GM12892 (cell line): Measurements from ENCODE around the gene TEF. TPM values are rescaled to one million over a fixed set of nuclear protein-coding genes. Genes with fewer than 3 reads are reported as not detected.
A peak's percentile ranks its signal among the peaks of the same experiment; 100 is the strongest.

Source experiments
- DNase-seq: peaks from one replicate; pipeline ENCODE4 v3.0.0; 2011; ENCODE audit not compliant: insufficient read length
- FAIRE-seq: peaks from 2 replicates; lab custom pipeline; 2011; peaks lifted over from hg19 to GRCh38; lab: Jason Lieb, UNC
- POLR2A ChIP-seq: IDR thresholded peaks from 2 replicates; pipeline ENCODE4 v1.6.1; 2011; ENCODE audit warnings: low read depth, low read length, control low read depth
- POLR2AphosphoS5 ChIP-seq: IDR thresholded peaks from 2 replicates; pipeline ENCODE4 v1.6.1; 2011; ENCODE audit warnings: low read depth, low read length, control low read depth
- TAF1 ChIP-seq: IDR thresholded peaks from 2 replicates; pipeline ENCODE4 v1.6.1; 2011; ENCODE audit warnings: low read depth, mild to moderate bottlenecking, control low read depth, low read length, borderline replicate concordance
- polyA plus RNA-seq: library from polyadenylated mRNA; unstranded; fragments of >200 nt; gene quantifications from one replicate; pipeline ENCODE4 v1.2.1, GENCODE V29; 2012; ENCODE audit warnings: missing spikeins, inconsistent platforms; ENCODE audit not compliant: missing spikeins

The TEF gene, protein sequence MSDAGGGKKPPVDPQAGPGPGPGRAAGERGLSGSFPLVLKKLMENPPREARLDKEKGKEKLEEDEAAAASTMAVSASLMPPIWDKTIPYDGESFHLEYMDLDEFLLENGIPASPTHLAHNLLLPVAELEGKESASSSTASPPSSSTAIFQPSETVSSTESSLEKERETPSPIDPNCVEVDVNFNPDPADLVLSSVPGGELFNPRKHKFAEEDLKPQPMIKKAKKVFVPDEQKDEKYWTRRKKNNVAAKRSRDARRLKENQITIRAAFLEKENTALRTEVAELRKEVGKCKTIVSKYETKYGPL
- 1.8 TPM for polyA plus RNA-seq

DNA sequence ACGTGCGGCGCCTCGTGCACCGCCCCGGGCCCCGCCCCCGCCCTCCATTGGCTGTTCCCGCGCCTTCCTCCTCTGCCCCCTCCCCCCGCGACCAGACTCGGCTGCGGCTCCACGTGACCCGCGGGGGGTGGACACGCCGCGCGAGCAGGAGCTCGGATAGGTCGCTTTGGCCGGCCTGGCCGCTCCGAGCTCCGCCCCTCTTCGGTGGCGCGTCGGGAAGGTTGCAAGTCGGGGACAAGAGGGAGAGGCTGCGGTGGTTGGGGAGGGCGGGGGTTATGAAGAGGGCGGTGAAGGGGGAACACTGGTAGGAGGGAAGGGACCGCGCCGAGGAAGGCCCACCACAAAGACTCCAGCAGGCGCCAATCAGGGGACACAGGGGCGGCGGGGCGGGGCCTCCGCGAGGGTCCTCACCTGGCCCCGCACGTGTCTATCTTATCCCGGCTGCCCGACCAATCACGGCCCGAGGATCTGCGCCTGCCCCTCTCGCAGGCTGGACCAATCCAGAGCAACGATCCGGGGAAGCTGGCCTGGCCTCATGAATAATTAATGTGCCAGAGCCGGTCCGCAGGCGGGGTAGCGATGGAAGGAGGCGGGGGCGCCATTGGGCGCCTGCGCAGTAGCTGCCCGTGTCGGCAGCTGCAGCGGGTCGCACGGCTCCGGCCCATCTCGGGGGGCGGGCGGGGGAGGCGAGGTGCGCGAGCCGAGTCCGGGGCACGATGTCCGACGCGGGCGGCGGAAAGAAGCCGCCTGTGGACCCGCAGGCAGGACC, at the start of gene TEF:
Gene TEF, plus strand, starts transcription at position 614 of the 769 bp plus-strand sequence. Its CDS starts 103 bp downstream, at position 717.
- FAIRE-seq, result peak; percentile 99
- no peak for TF ChIP-seq POLR2AphosphoS5
- TF ChIP-seq TAF1, result no peak
- TF ChIP-seq POLR2A, result no peak; the same call in none of the 2 replicates
- peak; percentile 99 for DNase-seq

DNA sequence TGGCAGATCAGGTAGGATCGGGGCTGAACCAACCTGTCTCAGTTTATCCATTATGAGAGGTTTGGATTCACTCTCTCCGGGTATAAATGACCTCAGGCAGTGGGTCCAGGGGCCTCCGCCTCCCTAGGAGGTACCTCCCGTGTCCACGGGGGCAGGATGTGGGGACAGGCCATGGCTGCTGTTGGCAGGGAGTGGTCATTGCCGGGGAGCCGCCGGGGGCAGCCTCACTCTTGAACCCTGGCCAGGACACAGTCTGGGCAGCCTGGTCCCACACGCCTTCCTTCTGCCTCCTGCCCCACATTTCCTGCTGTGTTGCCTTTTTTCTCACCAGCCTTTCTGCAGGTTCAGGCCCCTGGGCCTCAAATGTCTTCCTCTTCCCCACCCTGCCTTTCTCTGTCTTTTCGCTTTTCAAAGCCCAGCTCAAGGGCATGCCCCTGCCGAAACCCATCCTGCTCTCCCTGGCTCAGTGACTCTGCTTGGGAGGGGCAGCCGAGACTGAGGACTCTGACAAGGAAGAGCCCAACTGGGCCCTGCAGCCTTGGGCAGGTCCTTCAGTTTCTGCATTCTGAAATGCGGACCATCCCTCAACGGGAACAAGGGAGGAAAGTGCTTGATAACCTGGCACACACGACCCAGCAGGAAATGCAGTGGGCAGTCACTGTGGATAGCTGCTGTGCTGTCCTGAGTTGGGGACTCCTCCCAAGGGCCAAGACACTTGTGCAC, 49.4 kb upstream of the TEF start:
- FAIRE-seq (no peak), DNase-seq (no peak)
- no peak for TF ChIP-seq TAF1
- no peak for TF ChIP-seq POLR2AphosphoS5
- no peak for TF ChIP-seq POLR2A

DNA sequence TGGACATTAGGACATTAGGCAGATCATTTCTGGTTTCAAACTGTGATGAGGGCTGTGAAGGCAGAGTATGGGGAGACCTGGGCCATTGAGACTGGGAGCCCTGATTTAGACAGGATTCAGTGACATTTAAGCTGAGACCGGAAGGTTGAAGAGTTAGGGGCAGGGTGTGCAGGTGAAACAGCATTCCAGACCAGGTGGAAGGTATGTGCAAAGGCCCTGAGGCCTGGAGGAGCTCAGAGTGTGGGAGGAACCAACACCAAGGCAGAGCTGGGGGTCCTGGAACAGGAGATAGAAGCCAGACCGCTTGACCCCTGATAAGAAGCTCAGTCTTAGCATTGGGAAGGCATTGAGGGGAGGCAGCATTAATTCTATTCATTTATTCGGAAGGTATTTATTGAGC, 47.9 kb upstream of the TEF start:
- FAIRE-seq (no peak), DNase-seq (no peak)
- TF ChIP-seq POLR2A, result no peak
- no peak for TF ChIP-seq POLR2AphosphoS5

GRCh38 chr22:41334215-41334614, 47.5 kb upstream of the TEF start:
- DNase-seq (no peak), FAIRE-seq (no peak)
- TF ChIP-seq POLR2AphosphoS5 (no peak), TAF1 (no peak), POLR2A (no peak)

DNA sequence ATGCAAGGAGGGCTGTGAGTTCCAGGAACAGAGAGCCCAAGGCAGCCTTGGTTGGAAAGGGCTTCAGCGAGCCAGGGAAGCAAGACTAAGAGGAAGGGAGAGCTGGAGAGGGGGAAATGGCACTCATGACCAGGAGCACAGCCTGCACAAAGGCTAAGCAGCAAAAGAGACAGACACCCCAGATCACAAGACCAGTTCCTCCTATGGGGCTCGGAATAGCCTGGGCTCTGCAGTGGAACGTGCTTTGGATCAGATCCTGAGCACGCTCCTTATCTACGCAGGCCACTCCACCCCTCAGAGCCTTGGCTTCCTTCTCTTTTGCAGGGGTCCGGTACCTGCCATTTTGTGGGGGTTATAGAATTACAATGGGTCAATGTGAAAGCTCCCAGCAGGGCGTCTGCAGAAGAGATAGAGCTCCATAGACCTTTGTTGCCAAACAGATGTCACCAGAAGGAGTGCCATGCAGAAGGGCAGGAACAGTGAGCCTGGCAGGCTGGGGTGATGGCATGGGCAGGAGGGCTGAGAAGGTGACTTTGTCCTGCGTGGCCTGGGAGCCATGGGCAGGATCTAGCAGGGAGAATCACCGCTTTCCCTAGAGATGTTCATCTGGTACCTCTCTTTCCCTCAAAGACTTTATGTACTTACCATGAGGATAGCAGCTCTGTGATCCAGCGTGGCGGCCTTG, 46.6 kb upstream of the TEF start:
- FAIRE-seq, result no peak
- no peak for TF ChIP-seq POLR2AphosphoS5
- no peak for TF ChIP-seq TAF1
- TF ChIP-seq POLR2A, result no peak
- no peak for DNase-seq

GRCh38 chr22:41338614-41339212, 43.0 kb upstream of the TEF start:
- DNase-seq (no peak), FAIRE-seq (no peak)
- TF ChIP-seq TAF1, result no peak
- no peak for TF ChIP-seq POLR2AphosphoS5
- TF ChIP-seq POLR2A, result no peak

- TF ChIP-seq POLR2A (no peak), POLR2AphosphoS5 (no peak), TAF1 (no peak)
- FAIRE-seq, result no peak
- no peak for DNase-seq
Observed at GRCh38 chr22:41339823-41340222, 41.9 kb upstream of the TEF start.

GRCh38 chr22:41340357-41340756, 41.4 kb upstream of the TEF start:
- no peak for TF ChIP-seq TAF1
- DNase-seq, result no peak
- FAIRE-seq, result no peak

DNA sequence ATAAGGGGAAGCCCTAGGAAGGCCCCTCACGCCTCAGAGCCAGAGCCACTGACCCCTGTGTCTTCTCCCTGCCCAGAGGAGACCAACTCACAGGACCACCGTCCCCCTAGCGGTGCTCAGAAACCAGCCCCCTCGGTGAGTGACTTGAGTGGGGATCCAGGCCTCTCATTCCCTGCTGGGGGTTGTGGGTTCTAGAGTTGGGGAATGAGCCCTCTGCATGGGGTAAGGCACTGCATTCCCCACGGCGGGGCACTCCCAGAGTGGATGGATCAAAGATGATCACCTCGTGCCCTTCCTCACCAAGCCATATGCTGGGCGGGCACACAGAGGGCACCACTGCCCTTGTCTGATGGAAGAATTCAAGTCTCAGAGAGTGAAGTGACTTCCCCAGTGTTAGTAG, 40.7 kb upstream of the TEF start:
- FAIRE-seq (no peak), DNase-seq (no peak)
- TF ChIP-seq POLR2A (no peak), POLR2AphosphoS5 (no peak), TAF1 (no peak)

DNA sequence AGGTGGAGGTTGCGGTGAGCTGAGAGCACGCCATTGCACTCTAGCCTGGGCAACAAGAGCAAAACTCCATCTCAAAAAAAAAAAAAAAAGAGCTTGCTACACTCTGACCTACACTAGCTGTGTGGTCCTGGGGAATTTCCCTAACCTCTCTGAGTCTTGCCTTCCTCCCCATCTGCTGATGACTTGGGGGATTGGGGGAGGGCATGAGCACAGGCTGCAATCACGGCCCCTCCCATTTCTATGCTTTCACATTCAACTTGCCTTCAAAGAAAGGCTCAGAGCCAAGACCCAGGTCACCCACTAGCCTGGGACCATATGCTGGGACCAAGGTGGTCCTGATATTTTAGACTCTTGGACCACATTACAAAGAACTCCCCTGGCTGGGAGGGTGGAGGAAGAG, 39.8 kb upstream of the TEF start:
- no peak for FAIRE-seq
- TF ChIP-seq POLR2AphosphoS5, result no peak
- no peak for TF ChIP-seq POLR2A
- TF ChIP-seq TAF1, result no peak
- DNase-seq, result peak; percentile 50

- TF ChIP-seq POLR2A, result no peak
- no peak for TF ChIP-seq POLR2AphosphoS5
- no peak for TF ChIP-seq TAF1
- DNase-seq (no peak), FAIRE-seq (no peak)
Observed at GRCh38 chr22:41343300-41343699, 38.4 kb upstream of the TEF start.
